ENCODE data around the gene SMPD3.
A peak's percentile ranks its signal among the peaks of the same experiment; 100 is the strongest.

Gene SMPD3

DNA sequence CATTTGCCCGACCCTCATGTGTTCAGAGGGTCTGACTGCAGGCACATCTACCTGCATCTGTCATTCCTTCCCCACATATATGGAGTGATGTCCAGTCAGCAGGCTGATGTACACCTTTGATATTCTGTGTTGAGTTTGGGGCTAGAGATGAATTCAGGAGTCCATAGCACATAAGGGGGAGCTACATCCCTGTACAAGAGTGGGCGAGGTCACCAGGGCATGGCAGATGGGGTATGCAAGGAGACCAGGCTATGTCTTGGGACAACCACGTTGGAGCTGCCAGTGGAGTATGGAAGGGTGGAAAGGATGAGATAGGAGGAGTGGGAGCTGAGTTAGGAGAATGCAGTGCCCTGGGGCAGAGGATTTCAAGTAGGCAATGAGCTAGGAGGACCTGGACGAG, 15.0 kb downstream of the SMPD3 start:
- DNase-seq (ENCODE audit: low read depth), result no peak

DNA sequence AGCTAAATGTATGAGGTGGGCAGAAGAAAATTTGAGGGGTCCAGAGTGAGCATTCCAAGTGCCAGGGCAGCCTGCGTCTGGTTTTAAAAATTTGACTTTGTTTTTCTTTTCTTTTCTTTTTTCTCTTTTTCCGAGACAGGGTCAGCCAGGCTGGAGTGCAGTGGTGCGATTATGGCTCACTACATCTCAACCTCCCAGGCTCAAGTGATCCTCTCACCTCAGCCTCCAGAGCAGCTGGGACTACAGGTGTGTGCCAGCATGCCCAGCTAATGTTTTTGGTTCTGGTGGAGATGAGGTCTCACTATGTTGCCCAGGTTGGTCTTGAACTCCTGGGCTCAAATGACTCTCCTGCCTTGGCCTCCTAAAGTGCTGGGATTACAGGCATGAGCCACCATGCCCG, 15.6 kb downstream of the SMPD3 start:
- no peak for DNase-seq (ENCODE audit: low read depth)

DNA sequence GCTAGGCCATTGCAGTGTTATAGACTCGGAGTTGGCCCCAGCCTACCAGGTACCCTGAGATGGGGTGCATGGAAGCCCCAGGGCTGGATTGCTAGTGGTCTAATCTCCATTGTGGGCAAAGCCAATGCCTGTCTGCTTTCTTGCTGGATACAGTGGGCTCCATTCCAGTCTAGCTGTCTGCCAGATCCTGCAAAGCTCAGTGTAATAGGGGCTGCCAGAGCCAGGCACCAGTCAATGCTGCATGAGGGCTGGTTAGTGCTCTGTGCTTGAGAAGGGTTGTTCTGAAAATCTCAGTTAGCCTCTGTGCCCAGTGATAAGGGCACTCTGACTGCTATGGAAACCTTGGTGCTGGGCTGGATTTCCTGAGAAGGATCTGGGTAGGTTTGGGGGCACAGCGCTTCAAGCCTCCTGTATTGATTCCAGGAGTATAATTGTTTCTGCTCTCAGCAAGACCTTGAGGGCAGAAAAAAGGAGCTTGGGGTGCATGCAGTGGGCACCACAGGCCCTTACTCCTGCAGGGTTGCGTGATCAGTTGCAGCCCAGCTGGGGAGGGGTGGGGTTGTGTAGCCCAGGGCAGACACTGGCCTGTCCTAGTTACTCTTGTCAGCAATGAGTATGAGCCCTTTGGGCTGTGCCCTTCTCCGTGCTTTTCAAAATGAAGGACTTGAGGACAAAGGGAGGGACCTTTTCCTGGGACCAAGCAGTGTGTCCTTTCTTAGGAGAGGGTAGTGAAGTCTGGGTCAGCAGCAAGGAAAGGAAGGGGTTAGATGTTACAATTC, 19.0 kb downstream of the SMPD3 start:
- no peak for DNase-seq (ENCODE audit: low read depth)

DNA sequence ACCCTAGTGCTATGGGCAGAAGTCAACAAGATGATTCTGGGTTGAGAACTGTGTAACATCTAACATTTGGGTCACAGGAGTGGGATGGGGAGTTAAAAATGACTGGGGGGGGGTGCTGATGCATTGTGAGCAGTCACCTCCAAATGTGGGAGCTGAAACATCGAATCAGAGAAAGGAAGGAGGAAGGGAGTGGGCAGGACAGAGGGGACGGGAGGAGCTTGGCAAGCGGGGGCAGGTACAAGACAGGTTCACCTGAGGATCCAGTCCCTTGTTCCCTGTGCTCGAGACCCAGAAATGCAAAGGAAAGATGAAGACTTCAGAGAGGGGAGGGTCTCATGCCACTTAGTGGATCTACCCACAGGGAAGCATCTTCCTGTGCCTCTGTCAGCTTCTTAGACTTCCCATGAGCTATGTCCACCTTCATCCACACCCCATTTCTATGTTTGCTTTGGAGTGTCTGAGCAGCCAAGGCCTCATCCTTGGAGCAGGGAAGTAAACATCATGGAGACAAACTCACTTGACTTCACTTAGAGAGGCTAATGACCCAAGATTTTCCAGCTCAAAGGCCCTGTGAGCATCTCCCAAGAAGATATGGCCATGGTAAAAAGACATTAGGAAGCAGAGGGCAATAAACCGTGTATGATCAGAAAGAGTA, 20.5 kb downstream of the SMPD3 start:
- DNase-seq (ENCODE audit: low read depth), result no peak

DNA sequence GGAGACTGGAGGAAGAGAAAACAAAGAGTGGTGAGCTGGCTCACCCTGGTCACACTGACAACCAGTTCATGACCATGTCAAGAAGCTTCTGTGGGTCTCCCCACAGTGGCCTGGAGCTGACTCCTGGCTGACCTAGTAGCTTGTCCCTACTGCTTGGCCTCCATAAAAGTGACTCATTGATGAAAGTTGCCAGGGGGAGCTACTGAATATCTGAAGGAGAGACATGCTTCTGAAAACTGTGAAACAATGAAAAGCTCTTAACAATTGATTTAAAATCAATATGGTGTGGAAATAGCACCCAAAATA, 22.0 kb downstream of the SMPD3 start:
- DNase-seq (ENCODE audit: low read depth), result no peak

DNA sequence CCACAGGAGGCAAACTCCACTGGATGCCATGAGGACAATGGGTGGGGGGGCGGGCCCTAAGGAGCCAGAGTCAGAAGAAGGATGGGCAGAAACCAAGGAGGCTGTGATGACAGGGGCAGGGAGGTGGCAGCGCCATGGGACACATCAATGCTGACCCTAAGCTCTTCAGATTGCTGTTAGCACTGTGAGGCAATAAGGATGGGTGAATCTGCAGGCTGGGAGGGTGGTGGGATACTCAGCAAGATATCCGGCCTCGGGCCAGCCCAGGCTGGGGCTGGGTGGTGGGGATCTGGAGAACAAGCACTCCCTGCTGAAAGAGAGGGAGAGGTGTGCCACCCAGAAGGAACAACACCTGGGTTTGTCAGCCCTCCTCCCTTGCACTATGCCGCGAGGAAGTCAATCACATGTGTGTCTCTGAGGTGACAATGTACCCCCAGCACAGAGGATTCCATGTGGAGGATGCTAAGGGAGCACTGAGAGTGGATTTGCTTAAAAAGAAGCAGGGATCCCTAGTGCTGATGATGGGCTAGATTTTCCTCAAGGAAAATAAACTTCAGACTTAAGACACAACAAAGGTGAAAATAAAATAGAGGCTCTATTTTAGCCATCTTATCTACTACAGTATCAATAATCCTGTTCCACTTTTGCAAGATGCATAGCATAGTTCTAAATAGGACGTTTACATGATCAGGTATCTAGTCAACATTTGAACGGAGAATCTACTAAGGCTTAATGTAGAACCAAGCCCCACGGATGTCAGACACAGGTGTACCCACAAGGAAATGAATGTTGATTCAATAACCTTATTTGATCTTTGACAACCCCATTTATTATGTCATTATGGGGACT, 22.6 kb downstream of the SMPD3 start:
- no peak for DNase-seq (ENCODE audit: low read depth)

DNA sequence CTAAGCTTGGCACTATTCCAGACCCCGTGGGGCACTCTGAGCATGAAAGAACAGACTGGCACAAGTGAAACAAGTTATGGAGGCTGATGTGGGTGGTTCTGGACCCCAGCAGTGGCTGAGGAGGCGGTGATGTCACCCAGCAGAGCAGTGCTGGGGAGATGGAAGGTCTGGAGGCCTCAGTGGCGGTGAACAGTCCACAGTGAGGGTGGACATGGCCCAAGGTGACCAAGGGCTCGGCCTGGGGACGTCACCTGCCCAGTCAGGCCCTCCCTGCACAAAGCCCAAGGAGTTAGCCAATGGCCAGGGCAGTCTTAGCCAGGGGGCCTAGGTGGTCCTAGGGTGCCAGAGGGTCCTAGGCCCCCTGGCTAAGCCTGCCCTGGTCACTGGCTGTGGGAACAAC, 24.5 kb downstream of the SMPD3 start:
- no peak for DNase-seq (ENCODE audit: low read depth)

DNA sequence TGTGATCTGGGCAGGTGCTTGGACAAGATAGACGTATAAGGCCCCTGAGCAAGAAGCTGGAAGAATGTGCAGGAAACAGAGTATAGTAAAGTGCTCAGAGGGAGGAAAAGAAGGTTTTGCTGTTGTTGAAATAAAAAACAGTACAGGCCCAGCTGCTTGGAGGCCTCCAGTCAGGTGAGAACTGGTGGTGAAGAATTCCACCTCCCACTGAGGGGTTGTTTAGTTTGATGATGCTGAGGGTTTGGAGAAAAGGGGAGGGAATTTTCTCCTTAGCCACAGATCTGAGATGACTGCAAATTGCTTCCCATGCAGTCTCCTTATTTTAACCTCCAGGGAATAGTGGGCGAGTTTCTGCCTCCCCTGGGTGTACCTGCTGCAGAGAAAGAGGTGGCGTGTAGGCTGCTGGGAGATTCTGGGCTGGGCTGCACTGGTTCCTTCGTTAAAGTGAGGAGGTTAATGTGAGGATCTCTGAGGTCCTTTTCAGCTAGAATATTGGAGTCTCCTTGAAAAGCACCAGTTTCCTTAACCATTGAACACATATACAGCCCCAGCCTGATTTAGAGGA, 25.8 kb downstream of the SMPD3 start:
- DNase-seq (ENCODE audit: low read depth), result no peak

DNA sequence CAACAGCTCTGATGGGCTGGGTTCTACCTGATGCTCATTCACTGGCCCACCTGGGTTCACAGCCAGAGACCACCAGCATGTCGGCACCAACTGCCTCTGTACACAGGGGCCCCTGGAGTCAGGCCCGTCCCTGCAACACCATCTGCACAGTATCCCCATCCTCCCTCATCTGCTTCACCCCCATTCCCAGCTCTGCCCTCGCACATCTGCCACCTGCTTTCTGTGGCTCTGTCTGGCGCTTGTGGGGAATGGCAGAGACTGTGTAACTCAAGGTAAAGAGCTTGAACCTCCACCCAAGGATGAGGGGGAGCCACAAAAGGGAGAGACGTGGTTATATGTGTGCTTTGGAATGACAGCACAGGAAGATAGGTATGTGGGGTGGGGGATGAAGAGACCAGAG, 27.2 kb downstream of the SMPD3 start:
- DNase-seq (ENCODE audit: low read depth), result no peak

DNA sequence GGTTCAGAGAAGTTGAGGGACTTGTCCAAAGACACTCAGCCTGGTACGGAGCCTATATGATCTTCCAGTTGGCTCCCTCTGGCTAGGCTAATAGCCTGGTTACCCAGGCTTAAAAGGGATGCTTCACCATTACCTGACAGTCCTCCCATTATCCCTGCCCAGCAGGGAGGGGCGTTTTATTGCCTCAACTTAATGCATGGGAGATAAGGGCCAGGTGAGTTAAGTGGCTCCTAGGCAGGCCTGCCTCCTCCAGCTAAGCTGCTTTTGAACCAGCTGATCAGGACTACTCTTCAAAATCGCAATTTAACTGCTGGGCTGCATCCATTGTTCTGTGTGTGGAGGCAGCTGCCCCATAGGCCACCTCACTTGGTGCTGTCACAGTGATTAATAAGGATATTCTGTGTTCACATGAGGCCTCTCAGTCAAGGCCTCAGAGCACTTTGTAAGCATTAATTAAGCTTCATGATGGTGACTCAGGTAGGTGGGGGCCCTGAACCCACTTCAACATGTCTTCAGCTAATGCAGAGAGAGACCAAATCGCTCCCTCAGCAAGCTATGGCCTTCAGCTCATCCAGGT, 27.9 kb downstream of the SMPD3 start:
- DNase-seq (ENCODE audit: low read depth), result no peak

DNA sequence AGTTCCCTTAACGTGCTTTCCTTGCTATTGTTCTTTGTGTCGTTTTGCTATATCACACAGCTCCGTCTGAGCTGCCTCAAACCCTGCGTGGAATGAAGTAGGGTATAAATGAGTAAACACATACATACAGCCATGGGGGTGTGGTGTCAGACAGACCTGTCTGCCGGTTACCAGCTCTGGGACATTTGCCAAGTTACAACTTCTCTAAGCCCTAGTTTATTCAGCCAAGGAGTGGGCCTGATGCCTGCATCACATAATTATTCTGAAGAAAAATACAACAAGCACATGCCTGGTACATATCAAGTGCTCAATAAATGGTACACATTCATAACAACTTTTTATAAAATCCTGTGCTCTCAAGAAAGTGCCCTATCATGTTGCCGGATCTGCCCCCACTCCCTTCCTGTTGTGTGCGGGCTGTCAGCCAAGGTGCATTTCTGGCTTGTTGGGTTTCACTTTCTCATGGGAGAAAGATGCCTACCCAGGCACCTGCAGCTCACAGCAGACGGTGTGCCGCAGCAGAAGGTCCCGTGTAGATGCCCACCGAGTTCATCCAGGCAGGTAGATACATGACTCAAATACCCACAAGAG, 30.5 kb downstream of the SMPD3 start:
- DNase-seq (ENCODE audit: low read depth), result peak; percentile 71

DNA sequence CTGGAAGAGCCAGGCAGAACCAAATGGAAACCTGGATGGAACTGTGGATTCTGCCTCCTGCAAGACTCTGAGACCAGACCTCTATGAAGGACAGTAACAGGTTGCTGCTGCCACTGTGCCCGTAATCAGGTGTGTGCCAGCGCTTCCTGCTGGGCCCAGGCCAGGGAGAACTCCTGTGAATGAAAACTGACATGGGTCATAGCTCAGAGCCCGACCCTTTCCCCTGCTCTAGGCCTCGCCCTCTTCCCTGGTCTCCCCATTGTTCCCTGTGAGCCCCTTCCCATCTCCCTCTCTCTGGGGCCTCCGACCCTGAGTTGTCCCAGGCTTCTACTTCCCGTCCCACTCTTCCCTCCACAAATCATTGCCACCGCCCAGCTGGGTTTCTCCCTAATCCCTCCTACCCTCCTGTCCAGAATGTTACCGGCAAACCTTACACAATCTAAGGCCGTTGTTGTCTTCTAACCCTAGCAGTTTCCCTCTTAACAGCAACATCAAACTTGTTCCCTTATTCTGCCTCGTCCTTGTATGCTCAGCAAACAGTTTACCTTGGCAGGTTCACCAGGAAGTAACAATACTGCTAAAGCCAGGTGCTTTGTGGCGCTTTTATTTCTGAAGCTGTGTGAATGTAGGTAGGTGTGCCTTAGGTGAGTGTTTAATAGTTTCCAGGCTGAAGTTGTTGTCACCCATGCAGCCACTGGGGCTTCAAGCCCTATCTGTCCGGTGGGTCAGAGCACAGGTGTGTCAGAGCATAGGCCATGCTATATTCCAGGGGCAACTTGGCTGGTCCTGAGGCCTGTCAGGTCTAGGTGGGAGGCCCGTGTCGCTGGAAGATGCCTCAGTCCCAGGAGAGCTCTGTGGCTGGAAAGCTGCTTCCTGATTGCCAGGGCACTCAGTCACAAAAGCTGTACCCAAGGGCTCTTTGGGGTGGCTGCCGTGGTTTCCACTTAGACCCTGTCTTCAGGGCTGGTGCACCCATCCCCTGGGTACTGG, 32.0 kb downstream of the SMPD3 start:
- DNase-seq (ENCODE audit: low read depth), result no peak

DNA sequence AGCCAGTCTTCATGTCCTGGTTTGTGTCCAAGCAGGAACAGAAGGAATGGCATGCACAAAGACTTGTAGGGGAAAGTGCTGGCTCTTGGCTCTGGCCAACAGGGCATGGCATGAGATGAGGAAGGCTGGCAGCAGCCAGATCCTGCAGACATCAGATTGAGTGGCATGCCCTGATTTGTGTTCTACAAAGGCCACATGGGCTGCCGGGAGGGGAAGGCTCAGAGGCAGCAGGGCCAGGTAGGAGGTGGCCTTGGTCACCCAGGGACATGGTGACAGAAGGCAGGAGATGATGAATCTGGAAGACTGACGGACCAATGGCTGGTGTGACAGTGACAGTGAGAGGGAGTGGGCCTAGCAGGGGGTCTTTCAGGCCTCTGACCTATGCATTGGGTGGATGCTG, 33.7 kb downstream of the SMPD3 start:
- DNase-seq (ENCODE audit: low read depth), result no peak

DNA sequence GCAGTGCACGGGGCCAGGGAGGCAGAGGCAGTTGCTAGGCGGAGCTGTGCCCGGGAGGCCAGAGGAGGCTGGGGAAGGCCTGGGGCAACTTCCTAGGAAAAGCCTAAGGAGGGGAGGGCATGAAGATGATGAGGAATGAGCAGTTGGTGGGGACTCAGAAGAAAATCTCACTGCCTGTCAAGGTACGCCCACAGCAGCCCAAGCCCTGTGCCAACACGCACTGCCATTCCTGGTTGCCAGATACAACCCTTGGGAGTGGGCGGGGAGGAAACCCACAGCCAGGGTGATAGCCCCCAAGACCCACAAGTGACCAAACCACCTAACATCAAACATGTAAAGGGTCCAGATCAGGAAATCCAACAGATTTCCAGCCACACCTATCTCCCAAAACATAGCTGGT, 36.2 kb downstream of the SMPD3 start:
- DNase-seq (ENCODE audit: low read depth), result no peak

DNA sequence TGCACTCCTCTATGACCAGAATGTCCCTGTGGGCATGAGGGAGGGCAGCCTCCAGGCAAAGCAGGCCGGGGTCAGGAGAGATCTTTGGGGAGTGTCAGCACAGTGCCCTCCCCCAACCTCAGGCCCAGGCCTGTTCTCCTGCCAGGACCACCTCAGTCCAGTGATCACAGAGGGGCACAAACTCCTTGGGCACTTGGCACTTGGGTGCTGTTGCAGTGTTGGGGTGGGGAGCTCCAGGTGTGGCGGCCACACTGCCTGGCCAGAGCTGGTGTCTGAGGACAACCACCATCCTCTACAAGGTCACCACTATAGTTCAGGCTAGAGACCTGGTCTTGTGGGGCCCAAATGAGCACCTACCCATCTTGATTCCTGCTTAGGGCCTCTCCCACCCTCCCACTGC, 37.2 kb downstream of the SMPD3 start:
- no peak for DNase-seq (ENCODE audit: low read depth)

DNA sequence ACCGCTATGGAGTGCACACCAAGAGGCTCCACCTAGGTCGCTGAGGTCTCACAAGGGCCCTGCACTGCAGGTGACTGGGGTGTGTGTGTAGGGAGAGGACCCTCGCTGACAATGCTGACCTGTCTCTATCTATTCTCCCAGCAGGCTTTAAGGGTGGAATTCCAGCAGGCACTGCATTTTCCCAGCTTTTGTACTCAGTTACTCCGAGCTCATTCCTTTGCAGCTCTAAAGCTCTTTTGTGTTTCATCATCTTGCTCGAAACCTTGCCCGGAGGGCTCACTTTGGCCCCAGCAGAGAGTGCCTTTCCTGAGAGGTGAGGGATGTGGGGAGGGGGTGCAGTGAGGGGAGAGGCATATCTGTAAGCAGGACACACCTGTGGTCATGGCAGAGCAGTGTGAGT, 39.3 kb downstream of the SMPD3 start:
- DNase-seq (ENCODE audit: low read depth), result no peak

DNA sequence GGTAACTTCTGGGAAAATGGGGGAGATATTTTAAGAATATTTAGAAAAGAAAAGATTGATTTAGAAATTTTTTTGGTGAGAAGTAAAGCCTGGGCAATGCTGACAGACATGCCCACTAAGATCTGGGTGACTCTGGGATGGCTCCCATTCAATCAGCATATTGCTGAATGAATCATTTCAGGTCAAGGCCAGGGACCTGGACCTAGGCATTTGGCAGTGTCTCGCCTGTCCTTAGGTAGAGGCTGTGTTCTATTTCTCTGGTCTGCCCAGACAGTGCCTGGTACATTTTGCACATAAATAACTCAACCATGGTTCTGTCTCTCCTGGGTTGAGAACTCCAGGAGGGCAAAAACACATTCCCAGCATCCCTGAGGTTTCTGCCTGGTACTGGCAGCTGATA, 39.9 kb downstream of the SMPD3 start:
- no peak for DNase-seq (ENCODE audit: low read depth)

DNA sequence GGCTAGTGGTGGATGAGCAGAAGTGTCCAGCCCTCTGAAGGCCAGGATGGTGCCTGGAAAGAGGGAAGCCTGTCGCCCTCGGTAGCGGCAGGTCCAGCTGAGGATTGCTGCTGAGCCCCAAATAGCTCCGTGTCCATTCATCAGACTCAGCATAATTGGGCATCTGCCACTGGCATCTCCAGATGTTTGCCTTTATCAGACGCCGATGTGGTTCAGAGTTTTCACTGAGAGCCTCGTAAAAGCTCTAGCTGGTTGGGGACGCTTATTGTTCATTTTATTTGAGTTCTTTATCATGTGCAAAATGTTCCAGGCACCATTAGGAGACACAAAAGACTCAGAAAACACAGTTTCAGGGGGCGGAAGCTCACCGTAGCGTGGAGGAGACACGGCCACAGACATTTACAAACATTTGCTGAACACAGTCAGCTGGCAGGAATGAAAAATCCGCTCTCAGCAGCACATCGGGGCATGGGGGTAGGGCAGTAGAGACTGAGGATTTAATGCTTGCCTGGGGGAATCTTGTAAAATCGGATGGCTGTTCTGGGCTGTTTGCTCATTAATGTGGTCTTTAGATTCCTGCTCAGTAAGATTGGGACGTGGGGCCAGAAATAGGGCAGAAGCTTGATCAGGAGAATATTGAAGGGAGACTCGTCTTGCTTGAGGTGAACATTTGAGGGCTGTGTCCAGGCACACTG, 41.7 kb downstream of the SMPD3 start:
- no peak for DNase-seq (ENCODE audit: low read depth)

DNA sequence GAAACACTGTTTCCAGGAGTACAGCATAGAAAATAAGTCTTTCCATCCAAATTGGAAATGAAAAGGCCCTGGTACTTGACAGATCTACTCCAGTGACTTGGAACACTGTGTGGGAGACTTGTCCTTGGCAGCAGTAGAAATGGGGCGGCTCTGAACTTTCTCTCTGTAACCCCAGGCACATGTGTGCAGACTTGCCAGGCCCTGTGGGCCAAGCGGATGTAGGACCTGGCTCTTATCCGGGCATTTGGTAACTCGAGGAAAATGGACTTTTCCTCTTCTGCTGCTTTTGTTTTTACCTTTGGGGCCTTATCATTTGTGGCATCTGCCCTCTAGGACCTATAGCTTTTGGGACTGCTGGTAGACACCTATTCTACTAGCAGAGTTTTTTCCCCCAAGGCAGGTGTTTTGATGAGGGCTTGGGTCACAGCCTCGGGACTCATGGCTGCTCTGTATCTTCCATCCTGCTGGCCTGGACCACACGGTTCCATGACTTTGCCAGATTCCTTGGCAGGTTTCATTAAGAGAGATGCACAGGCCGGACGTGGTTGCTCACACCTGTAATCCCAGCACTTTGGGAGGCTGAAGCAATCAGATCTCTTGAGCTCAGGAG, 43.5 kb downstream of the SMPD3 start:
- no peak for DNase-seq (ENCODE audit: low read depth)

DNA sequence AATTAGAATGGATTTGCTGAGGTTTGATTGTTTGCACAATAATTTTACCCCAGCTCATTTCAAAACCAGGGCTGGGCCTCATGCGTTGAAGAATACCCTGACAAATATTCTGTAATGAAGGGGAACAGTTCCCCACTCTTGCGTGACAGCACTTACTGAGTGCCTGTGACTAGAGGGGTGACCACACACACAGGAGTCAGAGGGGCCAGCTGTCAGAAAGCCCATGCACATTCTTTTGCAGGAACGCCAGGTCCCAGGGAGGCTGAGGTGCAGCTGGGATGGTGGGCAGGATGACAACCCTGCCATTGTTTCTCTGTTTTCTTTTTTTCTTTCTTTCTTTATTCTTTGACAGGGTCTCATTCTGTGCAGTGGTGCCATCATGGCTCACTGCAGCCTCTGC, 44.6 kb downstream of the SMPD3 start:
- no peak for DNase-seq (ENCODE audit: low read depth)
